Measurements from ENCODE around the gene SCAPER. TPM values are rescaled to one million over a fixed set of nuclear protein-coding genes. Genes with fewer than 3 reads are reported as not detected.

Gene SCAPER
- total RNA-seq, 1 donor from 2014 or later = 20.8 TPM

GRCh38 chr15:76384409-76384808 lies 520.7 kb downstream of the SCAPER start:
- H3K27me3 ChIP-seq (ENCODE audit: control insufficient read depth, insufficient read depth, low read length) = no peaks in the 10 kb centered on the region
- no peak for DNase-seq (ENCODE audit: low read depth)
- H3K4me3 ChIP-seq (ENCODE audit: low read depth, low read length) = no peak overlapping the region
- H3K36me3 ChIP-seq (ENCODE audit: control insufficient read depth, insufficient read depth, low read length) = no peaks in the 10 kb centered on the region
- TF ChIP-seq CTCF (IDR thresholded peaks at IDR 0.05; ENCODE audit: insufficient read depth, low read length, poor library complexity, severe bottlenecking) = no peak

DNA sequence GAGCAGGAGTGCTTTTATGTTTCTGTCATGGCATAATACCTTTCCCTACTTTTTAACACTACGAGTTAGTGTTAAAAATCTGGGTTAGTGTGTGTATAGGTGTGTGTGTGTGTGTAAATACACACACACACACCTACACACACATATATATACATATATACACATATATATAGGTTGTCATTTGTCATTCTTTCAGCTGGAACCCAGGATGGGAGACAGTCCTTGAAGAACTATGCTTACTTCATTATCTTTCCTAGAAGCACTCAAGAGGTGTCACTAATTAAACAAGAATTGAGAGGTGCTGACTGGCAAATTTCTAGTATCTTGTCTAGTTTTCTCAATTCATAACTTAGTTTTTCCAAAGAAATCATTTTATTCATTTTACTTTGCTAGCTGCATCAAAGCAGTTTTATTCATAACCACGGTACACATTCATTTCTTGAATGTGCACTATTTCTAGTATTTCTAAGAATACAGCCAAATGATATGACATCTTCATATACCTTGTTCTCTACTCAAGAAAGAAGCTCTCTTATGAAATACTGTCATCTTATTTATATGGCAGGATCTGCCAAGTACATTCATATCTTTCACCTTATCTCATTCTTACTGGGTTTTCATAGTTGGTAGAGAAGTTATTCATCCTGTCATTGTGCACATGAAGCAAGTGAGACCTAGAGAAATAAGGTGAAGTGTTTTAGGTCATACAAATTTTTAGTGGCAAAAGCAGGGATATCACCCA lies 522.0 kb downstream of the SCAPER start:
- no peak for DNase-seq (ENCODE audit: low read depth)
- H3K4me3 ChIP-seq (ENCODE audit: low read depth, low read length) = no peak overlapping the region
- TF ChIP-seq CTCF (IDR thresholded peaks at IDR 0.05; ENCODE audit: insufficient read depth, low read length, poor library complexity, severe bottlenecking) = no peak
- H3K36me3 ChIP-seq (ENCODE audit: control insufficient read depth, insufficient read depth, low read length) = no peaks in the 10 kb centered on the region
- H3K27me3 ChIP-seq (ENCODE audit: control insufficient read depth, insufficient read depth, low read length) = no peaks in the 10 kb centered on the region

DNA sequence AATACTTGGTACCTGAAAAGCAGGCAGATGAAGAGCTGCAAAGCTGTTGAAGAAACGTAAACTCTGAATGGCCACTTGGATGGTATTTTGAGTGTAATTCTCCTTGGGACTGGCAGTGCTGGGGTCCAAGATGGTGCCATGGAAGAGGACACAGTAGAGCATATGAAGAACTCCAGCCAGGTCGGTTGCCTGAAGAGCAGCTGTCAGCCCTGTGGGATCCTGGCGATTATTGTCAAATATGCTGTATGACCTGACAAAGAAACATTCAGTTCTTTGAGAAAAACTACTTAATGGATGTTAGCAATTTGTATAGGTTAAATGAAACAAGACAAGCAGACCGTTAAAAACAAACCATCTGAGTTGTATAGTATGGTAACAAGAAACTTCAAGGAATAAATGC lies 523.8 kb downstream of the SCAPER start:
- Histone ChIP-seq H3K36me3 (ENCODE audit: control insufficient read depth, insufficient read depth, low read length) (no peaks in the 10 kb centered on the region), H3K27me3 (ENCODE audit: control insufficient read depth, insufficient read depth, low read length) (no peaks in the 10 kb centered on the region), H3K4me3 (ENCODE audit: low read depth, low read length) (no peak overlapping the region)
- no peak for TF ChIP-seq CTCF (IDR thresholded peaks at IDR 0.05; ENCODE audit: insufficient read depth, low read length, poor library complexity, severe bottlenecking)
- DNase-seq (ENCODE audit: low read depth) = no peak

- DNase-seq (ENCODE audit: low read depth) = no peak
- TF ChIP-seq CTCF (IDR thresholded peaks at IDR 0.05; ENCODE audit: insufficient read depth, low read length, poor library complexity, severe bottlenecking) = no peak
- H3K27me3 ChIP-seq (ENCODE audit: control insufficient read depth, insufficient read depth, low read length) = no peaks in the 10 kb centered on the region
- no peaks in the 10 kb centered on the region for H3K36me3 ChIP-seq (ENCODE audit: control insufficient read depth, insufficient read depth, low read length)
- H3K4me3 ChIP-seq (ENCODE audit: low read depth, low read length) = no peak overlapping the region
These were observed 524.9 kb downstream of the SCAPER start for GRCh38 chr15:76380249-76380648.

GRCh38 chr15:76378691-76379090 lies 526.4 kb downstream of the SCAPER start:
- Histone ChIP-seq H3K36me3 (ENCODE audit: control insufficient read depth, insufficient read depth, low read length) (no peaks in the 10 kb centered on the region), H3K4me3 (ENCODE audit: low read depth, low read length) (no peak overlapping the region), H3K27me3 (ENCODE audit: control insufficient read depth, insufficient read depth, low read length) (no peaks in the 10 kb centered on the region)
- no peak for DNase-seq (ENCODE audit: low read depth)
- no peak for TF ChIP-seq CTCF (IDR thresholded peaks at IDR 0.05; ENCODE audit: insufficient read depth, low read length, poor library complexity, severe bottlenecking)

GRCh38 chr15:76377751-76378150 lies 527.4 kb downstream of the SCAPER start:
- Histone ChIP-seq H3K4me3 (ENCODE audit: low read depth, low read length) (no peak overlapping the region), H3K27me3 (ENCODE audit: control insufficient read depth, insufficient read depth, low read length) (no peaks in the 10 kb centered on the region), H3K36me3 (ENCODE audit: control insufficient read depth, insufficient read depth, low read length) (no peaks in the 10 kb centered on the region)
- no peak for DNase-seq (ENCODE audit: low read depth)
- TF ChIP-seq CTCF (IDR thresholded peaks at IDR 0.05; ENCODE audit: insufficient read depth, low read length, poor library complexity, severe bottlenecking) = no peak

All from kidney epithelial cell (primary cell).